HEK293T (cell line): ENCODE results near the gene TMEM59.

Experiments
- ARNT ChIP-seq: fragments of 450-650 bp; IDR thresholded peaks from 2 replicates; pipeline ENCODE4 v1.6.1; 2017; ENCODE audit warnings: mild to moderate bottlenecking
- BHLHE40 ChIP-seq: fragments of 450-650 bp; IDR thresholded peaks from 2 replicates; pipeline ENCODE4 v1.6.1; 2016; ENCODE audit warnings: mild to moderate bottlenecking, moderate library complexity, borderline replicate concordance
- ELF4 ChIP-seq: fragments of 450-650 bp; IDR thresholded peaks from 2 replicates; pipeline ENCODE4 v1.6.1; 2017; ENCODE audit warnings: antibody characterized with exemption
- FOXA1 ChIP-seq: fragments of 450-650 bp; IDR thresholded peaks from 2 replicates; pipeline ENCODE4 v1.6.1; 2016; ENCODE audit warnings: mild to moderate bottlenecking
- FOXM1 ChIP-seq: fragments of 450-650 bp; IDR thresholded peaks from 2 replicates; pipeline ENCODE4 v1.6.1; 2017; ENCODE audit warnings: mild to moderate bottlenecking, borderline replicate concordance
- HDGF ChIP-seq: fragments of 450-650 bp; IDR thresholded peaks from 2 replicates; pipeline ENCODE4 v1.6.1; 2017; ENCODE audit warnings: antibody characterized with exemption, borderline replicate concordance
- L3MBTL2 ChIP-seq: fragments of 450-650 bp; conservative IDR thresholded peaks from 2 replicates; pipeline ENCODE4 v1.6.1; 2016; ENCODE audit warnings: mild to moderate bottlenecking
- LEF1 ChIP-seq: fragments of 450-650 bp; IDR thresholded peaks from 2 replicates; pipeline ENCODE4 v1.6.1; 2017; ENCODE audit warnings: mild to moderate bottlenecking, borderline replicate concordance
- NFRKB ChIP-seq: fragments of 450-650 bp; IDR thresholded peaks from 2 replicates; pipeline ENCODE4 v1.6.1; 2016; ENCODE audit warnings: mild to moderate bottlenecking, moderate library complexity
- SP1 ChIP-seq: fragments of 450-650 bp; IDR thresholded peaks from 2 replicates; pipeline ENCODE4 v1.6.1; 2017
- SUZ12 ChIP-seq: fragments of 450-650 bp; IDR thresholded peaks from 2 replicates; pipeline ENCODE4 v1.6.1; 2016; ENCODE audit warnings: mild to moderate bottlenecking
- TARDBP ChIP-seq: fragments of 450-650 bp; IDR thresholded peaks from 2 replicates; pipeline ENCODE4 v1.6.1; 2016
- ZNF384 ChIP-seq: fragments of 450-650 bp; IDR thresholded peaks from 2 replicates; pipeline ENCODE4 v1.6.1; 2016

DNA sequence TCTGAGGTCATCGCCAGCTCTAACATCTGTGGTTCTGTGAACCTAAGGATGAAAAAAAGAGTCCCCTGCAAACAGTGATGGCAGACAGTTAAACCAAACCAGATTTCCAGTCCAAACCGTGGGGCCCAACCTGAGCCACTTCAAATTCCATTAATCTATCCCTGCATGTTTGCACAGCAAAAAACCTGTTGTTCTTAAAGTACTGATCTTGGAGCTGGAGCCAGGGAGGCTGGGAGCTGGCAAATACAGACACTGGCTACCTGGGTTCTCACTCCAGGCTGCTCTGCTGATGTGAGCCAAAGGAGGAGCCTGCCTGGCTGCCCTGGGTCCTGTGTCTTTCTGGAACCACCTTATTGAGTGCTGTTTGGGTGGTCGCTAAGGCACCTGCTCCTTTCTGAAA, 51.4 kb downstream of the TMEM59 start:
- TF ChIP-seq BHLHE40 (no peak), ELF4 (no peak), SP1 (no peak), TARDBP (no peak), HDGF (no peak), ZNF384 (no peak), FOXA1 (no peak), L3MBTL2 (no peak), FOXM1 (no peak), SUZ12 (no peak), LEF1 (no peak), NFRKB (no peak), ARNT (no peak)
